Kidney (tissue), 14 donors: ENCODE results near the gene VAMP8. TPM values are rescaled to one million over a fixed set of nuclear protein-coding genes. Genes with fewer than 3 reads are reported as not detected.

Experiments used
- DNase-seq, 5 donors: peaks; one replicate each; pipeline ENCODE4 v3.0.0-alpha.2; 2013 to 2020
- FAIRE-seq: peaks from 2 replicates; lab custom pipeline; 2012; peaks lifted over from hg19 to GRCh38; lab: Jason Lieb, UNC
- H3K27ac ChIP-seq, 2 donors: one replicate each; pipeline ENCODE4 v1.7.0; 2013; ENCODE audit warnings: low read depth in 2 of 2, low read length in 2 of 2, inconsistent platforms in 1 of 2
- H3K27me3 ChIP-seq: one replicate; pipeline ENCODE4 v1.7.1; 2013; ENCODE audit warnings: low read length, inconsistent platforms; ENCODE audit not compliant: control insufficient read depth, insufficient read depth
- H3K36me3 ChIP-seq, 3 donors: one replicate each; pipeline versions ENCODE4 v1.7.0 to v1.7.1; 2013; ENCODE audit warnings: low read length in 3 of 3, control low read depth in 1 of 3, inconsistent platforms in 1 of 3; ENCODE audit not compliant: insufficient read depth in 3 of 3, control insufficient read depth in 2 of 3
- H3K4me1 ChIP-seq, 3 donors: one replicate each; pipeline versions ENCODE4 v1.7.0 to v1.7.1; 2013; ENCODE audit warnings: low read length in 3 of 3, inconsistent platforms in 1 of 3, low read depth in 1 of 3; ENCODE audit not compliant: control insufficient read depth in 2 of 3, insufficient read depth in 2 of 3
- H3K4me3 ChIP-seq, 3 donors: one replicate each; pipeline versions ENCODE4 v1.7.0 to v1.8.1; 2013; ENCODE audit warnings: low read length in 3 of 3, control low read depth in 1 of 3, inconsistent platforms in 1 of 3
- H3K9ac ChIP-seq, 3 donors: one replicate each; pipeline versions ENCODE4 v1.7.0 to v1.7.1; 2013; ENCODE audit warnings: low read length in 3 of 3, control low read depth in 1 of 3, inconsistent platforms in 1 of 3
- H3K9me3 ChIP-seq, 3 donors: one replicate each; pipeline versions ENCODE4 v1.7.0 to v1.7.1; 2013; ENCODE audit warnings: low read length in 3 of 3, control low read depth in 1 of 3, inconsistent platforms in 1 of 3; ENCODE audit not compliant: control insufficient read depth in 2 of 3, insufficient read depth in 1 of 3
- CTCF ChIP-seq: IDR thresholded peaks from 3 replicates; pipeline ENCODE4 v1.5.1; 2012; ENCODE audit warnings: mild to moderate bottlenecking, moderate library complexity, borderline replicate concordance; ENCODE audit not compliant: insufficient read depth; ENCODE audit errors: extremely low read depth
- intact Hi-C: fragments of 100-400 bp; cut with DNase I; formaldehyde crosslinking; loops from one replicate; pipeline ENCODE4 v1.11.1; 2022
- polyA plus RNA-seq: library from polyadenylated mRNA; stranded (reverse); fragments of 350-450 nt; fragmentation: Illumina TruSeq; extraction: RNeasy Lipid Tissue Mini Kit (QIAGEN cat#74804); gene quantifications from one replicate; pipeline ENCODE4 v1.2.3, GENCODE V29; 2014; ENCODE audit warnings: low read depth, low replicate concordance; ENCODE audit not compliant: insufficient read depth
- total RNA-seq: library from RNA; stranded (reverse); fragmentation: NEBNext Ultra II Directional; extraction: Animal tissue kit (Norgen Biotek cat#: 25700); gene quantifications from one replicate; pipeline ENCODE4 v1.2.1, GENCODE V29; 2021
- donor health status: control.
- donor health status: control.
- donor health status: control.
- donor health status: control.
- donor health status: control.
- donor health status: DM: yes; HTN: yes; CAD: no.
- donor health status: Normal renal cell carcinoma (clear cell type).

Gene VAMP8
- total and polyA plus RNA-seq, 2 donors from 2014 or later: 196 to 604 TPM

GRCh38 chr2:85529809-85530208 is 47.6 kb upstream of the VAMP8 start:
- intact Hi-C loops: no loop called here
- H3K9ac ChIP-seq: no peak overlapping the region
- H3K27ac ChIP-seq: no peak overlapping the region
- H3K27me3 ChIP-seq: no peaks in the 10 kb centered on the region
- TF ChIP-seq CTCF: no peak
- no peaks in the 10 kb centered on the region for H3K36me3 ChIP-seq
- FAIRE-seq (no peak), DNase-seq (no peak)
- no peaks in the 10 kb centered on the region for H3K9me3 ChIP-seq
- no peak overlapping the region for H3K4me3 ChIP-seq
- H3K4me1 ChIP-seq: peaks cover 0 to 5% (median 0%) of the 10 kb centered on the region in 3 donors

GRCh38 chr2:85531589-85531988 is 45.8 kb upstream of the VAMP8 start:
- H3K9me3 ChIP-seq: no peaks in the 10 kb centered on the region
- H3K4me3 ChIP-seq: no peak overlapping the region
- intact Hi-C loops: no loop called here
- DNase-seq (no peak), FAIRE-seq (no peak)
- no peaks in the 10 kb centered on the region for H3K36me3 ChIP-seq
- H3K9ac ChIP-seq: no peak overlapping the region
- no peak for TF ChIP-seq CTCF
- no peaks in the 10 kb centered on the region for H3K4me1 ChIP-seq
- no peaks in the 10 kb centered on the region for H3K27me3 ChIP-seq
- no peak overlapping the region for H3K27ac ChIP-seq

GRCh38 chr2:85534099-85534498 is 43.3 kb upstream of the VAMP8 start:
- no peaks in the 10 kb centered on the region for H3K9me3 ChIP-seq
- H3K4me3 ChIP-seq: no peak overlapping the region
- H3K36me3 ChIP-seq: no peaks in the 10 kb centered on the region
- H3K27ac ChIP-seq: no peak overlapping the region
- peaks cover 5 to 8% (median 8%) of the 10 kb centered on the region in 3 donors for H3K4me1 ChIP-seq
- FAIRE-seq (no peak), DNase-seq (no peak)
- TF ChIP-seq CTCF: no peak
- no peaks in the 10 kb centered on the region for H3K27me3 ChIP-seq
- intact Hi-C loops: no loop called here
- H3K9ac ChIP-seq: no peak overlapping the region

GRCh38 chr2:85534881-85535280 is 42.5 kb upstream of the VAMP8 start:
- FAIRE-seq: no peak
- no peaks in the 10 kb centered on the region for H3K27me3 ChIP-seq
- no peak for TF ChIP-seq CTCF
- H3K27ac ChIP-seq: no peak overlapping the region
- H3K4me3 ChIP-seq: no peak overlapping the region
- no peak for DNase-seq
- no peaks in the 10 kb centered on the region for H3K36me3 ChIP-seq
- intact Hi-C loops: no loop called here
- H3K4me1 ChIP-seq: peaks cover 5 to 8% (median 8%) of the 10 kb centered on the region in 3 donors
- H3K9me3 ChIP-seq: no peaks in the 10 kb centered on the region
- no peak overlapping the region for H3K9ac ChIP-seq
